ENCODE results near the gene SLCO2B1.
"Not testable (repeated sequence)": the region's sequence is repeated elsewhere in the genome, so short reads cannot be mapped to it uniquely, and the experiment has no call there.

Gene SLCO2B1, protein sequence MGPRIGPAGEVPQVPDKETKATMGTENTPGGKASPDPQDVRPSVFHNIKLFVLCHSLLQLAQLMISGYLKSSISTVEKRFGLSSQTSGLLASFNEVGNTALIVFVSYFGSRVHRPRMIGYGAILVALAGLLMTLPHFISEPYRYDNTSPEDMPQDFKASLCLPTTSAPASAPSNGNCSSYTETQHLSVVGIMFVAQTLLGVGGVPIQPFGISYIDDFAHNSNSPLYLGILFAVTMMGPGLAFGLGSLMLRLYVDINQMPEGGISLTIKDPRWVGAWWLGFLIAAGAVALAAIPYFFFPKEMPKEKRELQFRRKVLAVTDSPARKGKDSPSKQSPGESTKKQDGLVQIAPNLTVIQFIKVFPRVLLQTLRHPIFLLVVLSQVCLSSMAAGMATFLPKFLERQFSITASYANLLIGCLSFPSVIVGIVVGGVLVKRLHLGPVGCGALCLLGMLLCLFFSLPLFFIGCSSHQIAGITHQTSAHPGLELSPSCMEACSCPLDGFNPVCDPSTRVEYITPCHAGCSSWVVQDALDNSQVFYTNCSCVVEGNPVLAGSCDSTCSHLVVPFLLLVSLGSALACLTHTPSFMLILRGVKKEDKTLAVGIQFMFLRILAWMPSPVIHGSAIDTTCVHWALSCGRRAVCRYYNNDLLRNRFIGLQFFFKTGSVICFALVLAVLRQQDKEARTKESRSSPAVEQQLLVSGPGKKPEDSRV

DNA sequence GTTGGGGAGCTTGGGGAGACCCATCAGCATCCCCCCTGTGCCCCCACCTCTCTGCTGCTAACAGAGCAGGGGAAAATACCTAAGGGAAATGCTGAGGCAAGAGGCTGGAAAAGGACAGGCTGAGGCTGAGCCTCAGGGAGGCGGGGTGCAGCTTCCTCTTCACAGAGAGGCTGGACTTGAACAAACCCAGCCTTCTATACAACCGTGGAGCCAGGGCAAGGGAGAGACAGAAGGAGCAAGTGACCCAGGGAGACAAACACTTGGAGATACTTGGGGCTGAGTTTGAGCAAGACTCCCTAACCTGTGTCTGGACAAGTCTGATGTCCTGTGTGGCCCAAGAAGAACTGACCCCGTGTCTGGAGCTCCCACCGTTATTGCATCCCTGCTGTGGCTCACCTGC is at the start of gene SLCO2B1:
TSS of gene SLCO2B1 (plus strand) at position 229 of the 400 bp plus-strand sequence. CDS start 275 bp downstream, outside the sequence.
- no peak for DNase-seq (ENCODE audit: low spot score)

DNA sequence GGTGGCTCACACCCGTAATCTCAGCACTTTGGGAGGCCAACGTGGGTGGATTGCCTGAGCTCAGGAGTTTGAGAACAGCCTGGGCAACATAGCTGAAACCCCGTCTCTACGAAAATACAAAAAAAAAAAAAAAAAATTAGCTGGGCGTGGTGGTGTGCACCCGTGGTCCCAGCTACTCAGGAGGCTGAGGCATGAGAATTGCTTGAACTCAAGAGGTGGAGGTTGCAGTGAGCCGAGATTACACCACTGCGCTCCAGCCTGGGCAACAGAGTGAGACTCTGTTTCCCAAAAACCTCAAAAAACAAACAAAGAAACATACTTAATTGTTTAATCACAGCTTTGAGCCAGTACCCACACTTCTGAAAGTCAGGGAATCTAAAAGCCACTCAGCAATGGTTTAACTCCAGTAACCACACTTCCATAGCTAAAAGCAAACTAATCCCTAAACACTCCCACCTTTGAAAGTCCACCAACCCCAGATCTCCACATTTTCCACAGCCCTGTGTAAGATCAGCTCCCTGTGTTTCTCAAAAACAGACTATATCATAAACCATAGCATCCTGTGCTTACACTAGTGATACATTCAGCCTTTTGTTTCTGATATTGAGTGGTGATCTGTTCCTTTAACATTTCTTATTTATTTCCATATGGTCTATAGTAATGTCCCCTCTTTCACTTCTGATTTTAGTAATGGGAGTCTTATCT is 49.3 kb upstream of the SLCO2B1 start:
- DNase-seq (ENCODE audit: low spot score) = no peak

DNA sequence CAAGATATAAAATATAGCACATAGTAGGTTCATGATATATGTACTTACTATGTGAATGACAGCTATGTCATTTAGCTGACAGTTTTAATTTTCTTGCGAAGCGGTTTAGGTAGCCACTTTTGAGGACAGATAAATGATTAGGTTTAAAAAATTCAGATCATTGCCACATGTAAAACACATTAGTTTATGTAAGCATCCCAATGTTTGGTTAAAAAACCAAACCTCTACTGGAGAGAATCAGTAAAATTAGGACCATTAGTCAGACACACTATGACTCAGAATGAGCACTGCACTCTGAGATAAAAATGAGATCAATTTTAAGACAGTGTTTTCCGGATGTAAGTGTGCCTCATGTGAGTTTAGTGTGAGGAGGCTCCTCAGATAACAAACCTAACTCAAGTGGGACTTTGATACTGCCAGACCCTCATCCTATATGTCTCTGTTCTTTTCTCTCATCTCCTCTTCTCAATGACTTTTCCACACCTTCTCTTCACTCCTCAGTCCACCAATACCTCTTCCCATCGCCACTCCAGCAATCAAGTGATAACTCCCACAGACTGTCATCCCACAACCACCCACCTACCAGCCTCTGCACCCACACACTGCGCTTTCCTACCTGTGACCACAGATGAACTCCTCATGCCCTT is 47.4 kb upstream of the SLCO2B1 start:
- no peak for DNase-seq (ENCODE audit: low spot score)

DNA sequence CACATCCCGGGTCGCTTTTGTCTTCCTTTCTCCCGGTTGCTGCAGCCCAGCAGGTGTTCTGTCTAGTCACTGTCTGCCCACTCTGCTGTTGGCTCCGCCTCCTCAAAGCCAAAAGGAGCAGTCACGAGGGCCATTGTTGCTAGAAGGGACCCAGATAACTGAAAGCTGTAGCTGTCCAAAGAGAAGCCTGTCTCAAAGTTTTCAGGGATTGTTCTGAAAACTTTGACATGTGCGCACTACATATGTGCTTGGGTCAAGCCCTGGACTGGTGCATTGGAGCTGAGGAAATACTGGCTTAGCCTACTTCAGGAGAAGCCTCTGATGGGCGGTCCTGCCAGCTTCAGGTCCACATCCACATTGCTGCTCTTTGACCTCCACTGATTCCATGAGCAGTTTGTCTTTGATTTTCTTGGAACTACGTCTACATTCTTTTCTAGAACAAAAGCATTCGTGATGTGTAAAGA is 45.4 kb upstream of the SLCO2B1 start:
- DNase-seq (ENCODE audit: low spot score) = no peak

DNA sequence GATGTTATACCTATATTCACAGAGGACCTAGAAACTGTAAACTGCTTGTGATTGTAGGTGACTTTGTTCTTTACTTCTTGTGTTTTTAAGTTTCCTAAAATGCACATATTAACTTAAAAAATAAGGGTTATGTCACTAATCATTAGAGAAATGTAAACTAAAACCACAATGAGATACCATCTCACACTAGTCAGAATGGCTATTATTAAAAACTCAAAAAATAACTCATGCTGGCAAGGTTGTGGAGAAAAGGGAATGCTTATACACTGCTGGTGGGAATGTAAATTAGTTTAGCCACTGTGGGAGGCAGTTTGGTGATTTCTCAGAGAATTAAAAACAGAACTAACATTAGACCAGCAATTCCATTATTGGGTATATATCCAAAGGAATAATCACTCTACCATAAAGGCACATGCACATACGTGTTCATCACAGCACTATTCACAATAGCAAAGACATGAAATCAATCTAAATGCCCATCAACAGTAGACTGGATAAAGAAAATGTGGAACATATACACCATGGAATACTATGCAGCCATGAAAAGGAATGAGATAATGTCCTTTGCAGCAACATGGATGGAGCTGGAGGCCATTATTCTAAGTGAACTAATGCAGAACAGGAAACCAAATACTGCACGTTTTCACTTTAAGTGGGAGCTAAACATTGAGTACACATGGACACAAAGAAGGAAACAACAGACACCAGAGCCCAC is 44.8 kb upstream of the SLCO2B1 start:
- DNase-seq (ENCODE audit: low spot score) = not testable (repeated sequence)

DNA sequence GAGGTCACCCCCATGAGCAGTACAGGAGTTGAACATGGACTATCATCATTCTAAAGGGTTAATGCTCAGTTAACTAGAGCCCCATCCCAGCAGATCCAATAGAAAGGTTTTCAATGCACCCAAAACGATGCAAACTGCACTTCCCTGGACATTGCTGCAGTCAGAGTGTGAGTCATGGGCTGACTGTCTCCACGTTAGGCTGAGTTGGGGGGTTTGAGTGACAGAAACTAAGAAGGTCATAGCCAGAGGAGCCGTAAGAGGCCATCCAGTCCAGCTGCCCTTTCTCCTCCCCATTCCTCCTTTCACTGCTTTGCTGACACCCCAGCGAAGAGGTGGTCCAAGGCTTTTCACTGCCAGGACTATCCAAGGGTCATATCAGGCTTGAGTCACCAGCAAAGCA is 43.7 kb upstream of the SLCO2B1 start:
- DNase-seq (ENCODE audit: low spot score) = no peak

DNA sequence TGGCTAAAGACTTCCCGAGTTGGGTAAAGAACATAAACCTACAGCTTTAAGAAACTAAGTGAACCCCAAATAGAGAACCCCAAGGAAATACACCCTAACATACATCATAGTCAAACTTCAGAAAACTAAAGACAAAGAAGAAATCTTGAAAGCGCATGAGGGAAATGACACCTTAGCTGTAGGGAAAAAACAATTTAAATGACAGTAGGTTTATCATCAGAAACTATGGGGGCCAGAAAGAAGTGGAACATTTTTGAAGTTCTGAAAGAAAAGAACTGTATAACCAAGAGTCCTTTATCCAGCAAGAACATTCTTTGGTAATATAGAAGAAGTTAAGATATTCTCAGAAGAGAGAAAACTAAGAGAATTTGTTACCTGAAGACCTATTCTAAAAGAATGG is 38.7 kb upstream of the SLCO2B1 start:
- no peak for DNase-seq (ENCODE audit: low spot score)

DNA sequence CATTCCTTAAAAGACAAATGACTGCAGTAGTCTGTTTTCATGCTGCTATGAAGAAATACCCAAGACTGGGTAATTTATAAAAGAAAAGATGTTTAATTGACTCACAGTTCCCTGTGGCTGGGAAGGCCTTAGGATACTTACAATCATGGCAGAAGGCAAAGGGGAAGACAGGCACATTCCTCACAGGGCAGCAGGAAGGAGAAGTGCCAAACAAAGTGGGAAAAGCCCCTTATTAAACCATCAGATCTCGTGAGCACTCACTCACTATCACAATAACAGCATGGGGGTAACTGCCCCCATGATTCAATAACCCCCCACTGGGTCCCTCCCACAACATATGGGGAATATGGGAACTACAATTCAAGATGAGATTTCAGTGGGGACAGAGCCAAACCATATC is 37.9 kb upstream of the SLCO2B1 start:
- DNase-seq (ENCODE audit: low spot score) = no peak

DNA sequence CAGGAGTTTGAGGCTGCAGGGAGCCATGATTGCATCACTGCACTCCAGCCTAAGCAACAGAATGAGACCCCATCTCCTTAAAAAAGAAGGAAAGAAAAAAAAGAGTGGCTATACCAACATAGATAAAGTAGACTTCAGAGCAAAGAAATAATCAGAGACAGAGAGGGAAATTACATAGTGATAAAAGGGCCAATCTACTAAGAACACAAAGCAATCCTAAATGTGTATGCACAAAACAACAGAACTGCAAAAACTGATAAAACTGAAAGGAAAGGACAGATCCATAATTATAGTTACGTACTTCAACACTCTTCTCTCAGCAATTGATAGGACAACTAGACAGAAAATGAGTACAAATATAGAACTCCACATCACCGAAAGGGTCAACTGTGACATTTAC is 36.4 kb upstream of the SLCO2B1 start:
- no peak for DNase-seq (ENCODE audit: low spot score)

DNA sequence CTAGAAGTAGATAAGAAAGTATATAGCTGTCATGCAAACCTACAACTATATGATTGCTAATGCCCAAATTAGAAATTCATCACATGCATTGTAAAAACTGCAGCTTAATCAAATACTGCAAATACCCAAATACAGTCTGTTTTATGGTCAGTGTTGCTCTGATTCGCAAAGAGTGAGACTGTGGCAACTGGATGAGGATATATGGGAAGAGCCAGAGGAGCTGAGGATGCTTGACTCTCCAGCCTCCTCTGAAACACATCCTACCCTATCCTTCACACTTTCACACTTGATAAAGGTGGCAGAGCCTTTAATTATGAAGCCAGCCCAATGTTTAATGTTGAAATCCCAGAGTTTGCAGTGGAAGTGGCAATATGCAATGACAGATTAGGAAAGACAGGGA is 32.3 kb upstream of the SLCO2B1 start:
- no peak for DNase-seq (ENCODE audit: low spot score)

DNA sequence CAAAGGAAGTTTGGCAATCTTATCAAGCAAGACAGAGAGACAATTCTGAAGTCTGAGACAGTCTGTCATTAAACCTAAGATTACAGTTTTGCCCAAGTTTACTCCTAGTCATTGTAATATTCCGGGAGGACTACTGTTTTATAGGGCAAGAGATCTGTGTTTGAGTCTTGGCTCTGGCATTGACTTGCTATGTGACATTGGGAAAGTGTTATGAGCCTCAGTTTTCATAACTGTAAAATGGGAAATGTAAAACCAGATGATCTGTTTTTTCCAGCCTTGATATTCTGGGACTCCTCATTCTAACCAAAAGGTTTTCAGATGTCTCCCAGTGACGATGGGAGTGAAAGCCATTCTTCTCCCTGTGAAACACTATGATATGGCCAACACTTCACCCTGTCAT is 24.3 kb upstream of the SLCO2B1 start:
- DNase-seq (ENCODE audit: low spot score) = no peak

DNA sequence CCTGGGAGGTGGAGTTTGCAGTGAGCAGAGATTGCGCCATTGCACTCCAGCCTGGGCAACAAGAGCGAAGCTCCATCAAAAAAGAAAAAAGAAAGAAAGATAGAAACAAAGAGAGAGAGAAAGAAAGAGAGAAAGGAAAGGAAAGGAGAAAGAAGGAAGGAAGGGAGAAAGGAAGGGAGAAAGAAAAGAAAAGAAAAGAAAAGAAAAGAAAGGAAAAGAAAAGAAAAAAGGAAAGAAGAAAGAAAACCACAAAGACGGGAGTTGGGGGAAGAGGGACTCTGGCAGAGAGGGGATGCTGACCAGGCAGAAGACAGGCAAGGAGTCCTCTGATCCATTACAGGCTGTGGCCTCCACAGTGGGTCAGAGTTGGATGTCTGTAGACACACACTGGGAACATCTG is 18.8 kb upstream of the SLCO2B1 start:
- DNase-seq (ENCODE audit: low spot score) = no peak

DNA sequence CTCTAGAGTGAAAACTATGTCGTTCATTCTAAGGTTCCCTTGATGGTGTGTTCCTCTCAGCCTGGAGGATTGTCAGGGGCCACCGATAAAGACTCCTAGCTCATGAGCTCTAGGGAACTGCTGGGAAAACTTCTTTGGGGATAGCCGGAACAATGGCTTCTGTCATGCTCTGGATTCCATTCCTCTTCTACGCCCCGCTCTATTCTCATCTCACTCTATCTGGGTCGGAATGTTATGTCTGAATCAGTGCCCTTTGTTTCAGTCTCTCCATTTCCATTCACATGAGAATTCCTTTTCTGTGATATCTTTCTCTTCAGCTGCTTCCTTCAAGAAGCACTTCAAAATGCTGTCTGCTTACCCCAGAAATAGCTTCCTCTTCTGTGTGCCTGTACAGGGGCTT is 16.9 kb upstream of the SLCO2B1 start:
- DNase-seq (ENCODE audit: low spot score) = no peak

DNA sequence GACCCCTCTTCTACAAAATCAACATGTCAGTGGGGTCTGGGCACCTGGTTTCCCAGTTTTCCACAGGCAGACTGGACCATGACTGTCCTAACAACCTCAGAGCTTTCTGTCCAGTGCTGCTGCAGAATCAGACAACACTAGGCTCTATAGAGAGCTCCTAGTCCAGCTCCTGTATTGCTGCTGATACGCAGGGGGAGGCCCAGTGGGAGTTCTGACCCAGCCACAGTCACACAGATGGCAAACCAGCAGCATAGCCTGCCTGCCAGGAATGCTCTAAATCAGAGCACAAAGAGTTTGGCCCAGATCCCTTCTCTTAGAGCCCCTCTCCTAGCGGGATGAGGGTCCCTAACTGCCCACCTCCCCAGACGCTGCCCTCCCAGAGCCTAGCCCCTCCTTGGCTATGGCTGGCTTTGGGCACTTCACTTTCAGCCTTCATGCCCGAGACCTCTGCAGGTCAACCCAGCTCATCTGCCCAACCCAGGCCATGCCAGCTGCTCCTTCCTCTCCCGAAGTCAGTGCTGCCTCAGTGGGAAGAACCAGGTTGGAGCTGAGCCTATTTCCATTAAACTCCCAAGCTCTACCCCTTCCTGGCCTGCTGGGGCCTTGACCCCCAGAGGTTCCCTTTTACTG is 15.8 kb upstream of the SLCO2B1 start:
- no peak for DNase-seq (ENCODE audit: low spot score)

DNA sequence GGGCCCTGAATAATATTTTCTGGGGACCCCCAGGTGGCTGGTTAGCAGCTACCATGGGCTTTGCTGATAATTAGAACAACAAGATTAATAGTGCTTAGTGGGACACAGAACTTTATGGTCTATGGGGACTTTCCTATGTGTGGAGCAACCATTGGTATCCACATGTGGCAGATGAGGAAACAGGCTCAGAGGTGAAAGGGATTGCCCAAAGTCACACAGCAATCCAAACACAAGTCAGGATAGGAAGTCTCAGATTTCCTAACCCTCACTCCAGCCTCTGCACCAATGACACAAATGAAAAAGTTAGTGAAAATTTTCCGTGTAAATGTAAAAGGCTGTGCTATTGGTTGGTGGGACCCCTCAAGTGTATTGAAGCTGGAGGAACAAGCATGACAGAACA is 15.3 kb upstream of the SLCO2B1 start:
- DNase-seq (ENCODE audit: low spot score) = no peak

DNA sequence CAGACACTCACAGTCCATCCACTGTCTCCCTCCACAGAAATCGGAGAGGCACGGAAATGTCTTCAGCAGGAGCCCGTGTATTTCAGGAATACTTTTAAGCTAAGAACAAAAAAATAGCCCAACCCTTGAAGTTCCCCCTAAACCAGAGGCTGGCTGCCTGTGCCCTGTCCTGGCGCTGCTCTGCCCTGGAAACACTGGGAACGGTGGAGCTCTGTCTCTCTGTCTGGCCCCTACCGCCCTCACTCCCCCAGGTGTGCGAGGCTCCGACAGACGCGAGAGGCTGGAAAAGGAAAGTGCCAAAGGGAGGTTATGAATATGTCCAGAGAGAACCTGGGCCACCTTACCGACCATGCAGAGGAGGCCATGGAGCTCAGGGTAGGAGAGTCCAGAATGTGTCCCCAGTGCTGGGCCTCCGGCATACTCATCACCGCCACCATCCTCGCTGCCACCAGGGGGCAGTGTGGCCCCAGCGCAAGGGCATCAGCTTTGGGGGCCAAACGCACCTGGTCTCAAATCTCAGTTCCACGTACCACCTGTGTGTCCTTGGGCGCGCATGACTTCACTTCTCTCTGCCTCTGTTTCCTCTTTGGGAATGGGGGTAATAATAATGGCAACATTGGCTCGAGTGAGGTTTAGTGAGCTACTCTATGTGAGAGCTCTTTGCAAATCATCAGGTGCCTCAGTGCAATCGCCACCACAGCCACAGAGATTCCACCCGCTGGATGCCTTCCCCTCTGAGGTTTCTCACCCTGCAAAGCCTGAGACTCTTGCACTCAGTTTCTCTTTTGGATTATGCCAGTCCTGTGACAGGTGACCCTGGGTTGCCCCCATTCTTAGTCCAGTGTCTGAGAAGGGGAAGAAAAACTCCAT is 10.4 kb upstream of the SLCO2B1 start:
- no peak for DNase-seq (ENCODE audit: low spot score)

DNA sequence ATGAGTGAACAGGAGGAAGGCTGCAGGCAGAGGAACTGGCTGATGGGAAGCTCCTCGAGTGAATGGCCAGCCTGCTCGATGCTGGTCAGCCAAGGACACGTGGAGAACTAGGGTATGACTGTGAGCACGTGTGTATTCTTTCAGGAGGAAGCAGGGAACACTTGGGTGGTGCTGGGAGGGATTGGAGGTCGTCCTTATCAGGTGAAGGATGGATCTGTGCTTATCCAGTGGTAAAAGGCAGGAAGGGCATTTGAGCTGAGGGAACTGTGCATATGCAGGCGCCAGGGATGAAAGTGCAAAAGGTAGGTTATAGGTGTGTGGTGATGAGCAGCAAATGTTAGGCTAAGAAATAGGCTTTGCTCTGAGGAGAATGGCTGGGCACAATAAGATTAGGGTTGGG is 9.7 kb upstream of the SLCO2B1 start:
- no peak for DNase-seq (ENCODE audit: low spot score)

DNA sequence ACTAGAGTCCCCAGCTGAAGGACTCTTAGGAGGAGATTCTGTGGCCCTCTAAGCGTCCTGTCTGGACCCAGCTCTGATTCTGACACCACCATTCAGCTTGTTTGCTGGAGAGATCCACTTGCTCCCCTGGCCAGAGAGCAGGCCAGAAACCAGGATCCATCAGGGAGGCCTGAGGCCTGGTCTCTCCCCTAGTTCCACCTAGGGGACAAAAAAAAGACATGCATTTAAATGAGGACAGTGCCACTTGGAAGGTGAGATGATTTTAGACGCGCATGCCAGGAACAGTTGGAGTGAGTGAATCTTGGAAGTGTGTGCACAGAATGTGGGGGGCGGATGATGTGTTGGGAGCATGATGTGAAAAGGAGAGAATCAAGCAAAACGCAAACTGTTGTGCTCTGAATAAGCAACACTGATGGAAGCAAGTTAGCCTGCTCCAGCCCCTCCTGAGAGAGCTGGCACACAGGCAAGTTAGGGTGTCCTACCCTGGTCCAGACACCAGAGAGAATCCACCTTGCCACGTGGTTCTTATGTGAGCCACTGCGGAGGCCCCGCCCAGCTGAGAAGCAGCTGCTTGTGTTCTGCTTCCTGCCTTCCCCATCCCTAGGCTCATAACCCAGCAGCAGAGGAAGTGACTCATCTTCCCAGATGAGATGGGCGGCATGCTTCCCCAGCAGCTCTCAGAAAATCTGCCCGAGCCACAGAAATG is 8.0 kb upstream of the SLCO2B1 start:
- DNase-seq (ENCODE audit: low spot score) = peak; percentile 82

DNA sequence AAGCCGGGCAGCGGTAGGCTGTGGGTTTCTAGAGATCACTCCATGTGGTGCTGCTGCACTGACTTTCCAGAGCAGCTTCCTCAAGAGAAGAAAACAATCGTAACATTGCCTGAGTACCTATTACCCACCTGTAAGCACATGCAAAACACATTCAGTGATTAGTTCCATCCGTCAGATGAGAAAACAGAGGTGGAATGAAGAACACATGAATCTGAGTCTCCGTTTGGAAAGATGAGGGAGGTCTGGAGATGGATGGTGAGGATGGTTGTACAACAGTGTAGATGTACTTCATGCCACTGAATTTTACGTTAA is 7.5 kb upstream of the SLCO2B1 start:
- DNase-seq (ENCODE audit: low spot score) = no peak

DNA sequence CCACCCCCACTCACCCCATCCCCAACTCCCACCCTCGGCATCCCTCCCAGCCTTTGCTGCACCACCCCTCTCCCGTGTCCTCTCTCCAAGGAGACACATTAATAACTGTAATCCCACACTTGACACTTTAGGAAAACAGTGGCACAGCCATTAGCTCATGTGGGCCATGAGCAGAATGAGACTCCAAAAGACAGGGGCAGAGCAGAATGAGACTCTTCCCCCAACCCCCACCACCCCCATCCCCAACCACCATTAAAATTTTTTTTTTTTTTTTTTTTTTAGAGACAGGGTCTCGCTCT is 6.2 kb upstream of the SLCO2B1 start:
- no peak for DNase-seq (ENCODE audit: low spot score)
